ENCODE results near the gene KCNC3. TPM values are rescaled to one million over a fixed set of nuclear protein-coding genes. Genes with fewer than 3 reads are reported as not detected.

KCNC3 gene
- total and polyA plus RNA-seq, 2 of the 13 experiments (the other 11 are each of a cell fraction or from before 2014, with no cell fraction given): 0.29 to 1.7 TPM

- TF ChIP-seq THAP9 (CRISPR knock-in tag; IDR thresholded peaks at IDR 0.05; ENCODE audit: borderline replicate concordance): 0 out of 2 replicates have a peak, but pooled peaks have one; percentile 14
- peak; percentile 66; the same call in 1 of the 2 replicates for TF ChIP-seq ZBTB10 (CRISPR knock-in tag; IDR thresholded peaks at IDR 0.05; ENCODE audit: borderline replicate concordance)
- TF ChIP-seq BCL6 (CRISPR knock-in tag; IDR thresholded peaks at IDR 0.05): no peak
- TF ChIP-seq ZNF879 (CRISPR knock-in tag; IDR thresholded peaks at IDR 0.05): peak; percentile 90
- TF ChIP-seq CSRNP1 (CRISPR knock-in tag; IDR thresholded peaks at IDR 0.05): peak; percentile 37; the same call in 1 of the 2 replicates
- TF ChIP-seq ZNF264 (CRISPR knock-in tag; IDR thresholded peaks at IDR 0.05): no peak
- 0 out of 2 replicates have a peak, but pooled peaks have one; percentile 50 for TF ChIP-seq ZNF614 (CRISPR knock-in tag; IDR thresholded peaks at IDR 0.05; ENCODE audit: borderline replicate concordance)
- peak; percentile 78 for TF ChIP-seq SALL2 (CRISPR knock-in tag; IDR thresholded peaks at IDR 0.05)
- no peak for TF ChIP-seq ZNF224 (CRISPR knock-in tag; IDR thresholded peaks at IDR 0.05)
- TF ChIP-seq THAP11 (CRISPR knock-in tag; IDR thresholded peaks at IDR 0.05): peak; percentile 89
- no peak for TF ChIP-seq TARDBP (CRISPR knock-in tag; IDR thresholded peaks at IDR 0.05)
- peak; percentile 54; the same call in 1 of the 2 replicates for TF ChIP-seq DMTF1 (CRISPR knock-in tag; IDR thresholded peaks at IDR 0.05)
- TF ChIP-seq ZNF232 (CRISPR knock-in tag; IDR thresholded peaks at IDR 0.05; ENCODE audit: borderline replicate concordance): peak; percentile 94
- TF ChIP-seq GRHL1 (CRISPR knock-in tag; conservative IDR thresholded peaks at IDR 0.05): no peak
- 0 out of 2 replicates have a peak, but pooled peaks have one; percentile 31 for TF ChIP-seq ZNF333 (CRISPR knock-in tag; IDR thresholded peaks at IDR 0.05; ENCODE audit: borderline replicate concordance)
- no peak for TF ChIP-seq SP4 (CRISPR knock-in tag; IDR thresholded peaks at IDR 0.05)
Measured at GRCh38 chr19:50333737-50334617, 4.8 kb upstream of the KCNC3 start (continued).

Measured in HepG2 (cell line).